CD14-positive monocyte (primary cell): ENCODE data around the gene RBP5. TPM values are rescaled to one million over a fixed set of nuclear protein-coding genes. Genes with fewer than 3 reads are reported as not detected.

Experiments used
- DNase-seq, 3 donors: peaks; one replicate each; pipeline ENCODE4 v3.0.0-alpha.2; 2011 to 2022
- H2AFZ ChIP-seq: 2 replicates; pipeline ENCODE4 v1.6.0; 2012; ENCODE audit warnings: mild to moderate bottlenecking, low read depth, low read length, inconsistent platforms; ENCODE audit not compliant: insufficient read depth, poor library complexity, severe bottlenecking
- H3K27ac ChIP-seq, 2 donors: 1 replicate in 1 of 2; 2 replicates in 1 of 2; pipeline ENCODE4 v1.5.1; 2012 to 2013; ENCODE audit warnings: low read length in 2 of 2, control low read depth in 1 of 2, inconsistent platforms in 1 of 2, low read depth in 1 of 2, mild to moderate bottlenecking in 1 of 2
- H3K27me3 ChIP-seq, 2 donors: one replicate each; pipeline versions ENCODE4 v1.6.0 to v1.6.1; 2011 to 2013; ENCODE audit warnings: low read length in 2 of 2; ENCODE audit not compliant: control insufficient read depth in 2 of 2, insufficient read depth in 2 of 2
- H3K36me3 ChIP-seq, 2 donors: replicated peaks in 1 of 2; 1 replicate in 1 of 2; 2 replicates in 1 of 2; pipeline versions ENCODE4 v1.5.1 to v1.6.1; 2012 to 2013; ENCODE audit warnings: low read length in 2 of 2, control low read depth in 1 of 2, inconsistent platforms in 1 of 2, mild to moderate bottlenecking in 1 of 2; ENCODE audit not compliant: insufficient read depth in 2 of 2, control insufficient read depth in 1 of 2
- H3K4me1 ChIP-seq, 2 donors: 1 replicate in 1 of 2; 2 replicates in 1 of 2; pipeline versions ENCODE4 v1.5.1 to v1.6.1; 2012 to 2013; ENCODE audit warnings: low read length in 2 of 2, control low read depth in 1 of 2, inconsistent platforms in 1 of 2, mild to moderate bottlenecking in 1 of 2, moderate library complexity in 1 of 2; ENCODE audit not compliant: insufficient read depth in 2 of 2, control insufficient read depth in 1 of 2
- H3K4me2 ChIP-seq: replicated peaks from 2 replicates; pipeline ENCODE3; 2012; ENCODE audit warnings: low read length, moderate library complexity, mild to moderate bottlenecking; ENCODE audit not compliant: poor library complexity, severe bottlenecking; ENCODE audit errors: extremely low read depth
- H3K4me3 ChIP-seq, 3 experiments: fragments of 200-600 bp in 1 of 3; sonication (generic) in 1 of 3; replicated peaks in 1 of 3; 1 replicate in 2 of 3; 2 replicates in 1 of 3; pipeline ENCODE4 v1.5.1; 2011 to 2013; ENCODE audit warnings: low read length in 3 of 3, mild to moderate bottlenecking in 3 of 3, control low read depth in 2 of 3, low read depth in 2 of 3, inconsistent platforms in 1 of 3, moderate library complexity in 1 of 3
- H3K79me2 ChIP-seq: 2 replicates; pipeline ENCODE4 v1.6.0; 2012; ENCODE audit warnings: mild to moderate bottlenecking, control low read depth, inconsistent platforms, low read length, moderate library complexity; ENCODE audit not compliant: insufficient read depth
- H3K9ac ChIP-seq: 2 replicates; pipeline ENCODE4 v1.6.0; 2017; ENCODE audit warnings: low read length, mild to moderate bottlenecking; ENCODE audit not compliant: insufficient read depth, poor library complexity, severe bottlenecking
- H3K9me3 ChIP-seq, 2 donors: replicated peaks in 1 of 2; 1 replicate in 1 of 2; 2 replicates in 1 of 2; pipeline versions ENCODE4 v1.5.1 to v1.6.1; 2012 to 2013; ENCODE audit warnings: low read length in 2 of 2, control low read depth in 1 of 2; ENCODE audit not compliant: control insufficient read depth in 1 of 2, insufficient read depth in 1 of 2
- H4K20me1 ChIP-seq: 2 replicates; pipeline ENCODE4 v1.6.0; 2012; ENCODE audit warnings: mild to moderate bottlenecking, low read length, control low read depth, moderate library complexity; ENCODE audit not compliant: insufficient read depth
- H3K27ac Mint-ChIP-seq, 7 donors: one replicate each; pipeline ENCODE4 v1.8.0; 2020; ENCODE audit warnings: mild to moderate bottlenecking in 7 of 7, mixed read lengths in 7 of 7, moderate library complexity in 6 of 7, inconsistent platforms in 2 of 7
- H3K27me3 Mint-ChIP-seq, 3 donors: one replicate each; pipeline ENCODE4 v1.8.0; 2021 to 2022; ENCODE audit warnings: low read depth in 3 of 3, mild to moderate bottlenecking in 3 of 3, mixed read lengths in 3 of 3, moderate library complexity in 3 of 3, inconsistent platforms in 1 of 3
- H3K36me3 Mint-ChIP-seq, 2 donors: one replicate each; pipeline ENCODE4 v1.8.0; 2020; ENCODE audit warnings: mixed read lengths in 2 of 2, inconsistent platforms in 1 of 2, mild to moderate bottlenecking in 1 of 2
- H3K4me1 Mint-ChIP-seq: one replicate; pipeline ENCODE4 v1.8.0; 2020; ENCODE audit warnings: mild to moderate bottlenecking, mixed read lengths
- H3K4me3 Mint-ChIP-seq, 2 donors: one replicate each; pipeline ENCODE4 v1.8.0; 2020; ENCODE audit warnings: mild to moderate bottlenecking in 2 of 2, mixed read lengths in 2 of 2, moderate library complexity in 1 of 2
- H3K9me3 Mint-ChIP-seq, 7 donors: one replicate each; pipeline ENCODE4 v1.8.0; 2020 to 2022; ENCODE audit warnings: mixed read lengths in 7 of 7, mild to moderate bottlenecking in 6 of 7, moderate library complexity in 6 of 7, inconsistent platforms in 2 of 7
- CTCF ChIP-seq: fragments of 200-600 bp; IDR thresholded peaks from one replicate; pipeline ENCODE4 v1.8.0; 2022; ENCODE audit warnings: antibody characterized with exemption, mild to moderate bottlenecking
- WGBS: methylation state at CpG from one replicate; pipeline ENCODE4 v1.1.5; 2013; ENCODE audit warnings: missing lambda C conversion rate; ENCODE audit not compliant: insufficient coverage; 5-methylcytosine and 5-hydroxymethylcytosine counted together
- intact Hi-C, 2 donors: fragments of 100-400 bp; cut with micrococcal nuclease; formaldehyde crosslinking; loops; one replicate each; pipeline versions ENCODE4 v1.15.0 to v1.15.1; 2023
- polyA plus RNA-seq, 3 donors: library from polyadenylated mRNA; depleted of rRNA in 1 of 3; unstranded in 2 of 3; stranded (reverse) in 1 of 3; fragments of 300-500 nt in 2 of 3; fragments of >200 nt in 1 of 3; fragmentation: Illumina TruSeq in 2 of 3; gene quantifications; 1 replicate in 2 of 3; 2 replicates in 1 of 3; pipeline ENCODE4 v1.2.3, GENCODE V29; 2012 to 2021

The RBP5 gene
- polyA plus RNA-seq, 3 donors = not detected

GRCh38 chr12:7143564-7143963 is 14.9 kb upstream of the RBP5 start:
- Mint-ChIP-seq H3K9me3 (peaks cover 0 to 5% (median 0%) of the 10 kb centered on the region in 7 donors), H3K27me3 (peaks cover 0 to 2% (median 1%) of the 10 kb centered on the region in 3 donors), H3K4me1 (peaks cover 4% of the 10 kb centered on the region), H3K36me3 (peaks cover 28 to 47% of the 10 kb centered on the region in 2 donors), H3K27ac (no peak overlapping the region), H3K4me3 (no peak overlapping the region)
- Histone ChIP-seq H3K36me3 (peaks cover 0 to under 1% of the 10 kb centered on the region in 2 donors), H3K9ac (no peak overlapping the region), H3K79me2 (no peaks in the 10 kb centered on the region), H2AFZ (no peak overlapping the region), H3K4me3 (no peak overlapping the region), H4K20me1 (no peaks in the 10 kb centered on the region), H3K9me3 (no peaks in the 10 kb centered on the region), H3K27ac (no peak overlapping the region), H3K27me3 (no peaks in the 10 kb centered on the region), H3K4me1 (no peaks in the 10 kb centered on the region), H3K4me2 (no peak overlapping the region)
- TF ChIP-seq CTCF = no peak
- DNase-seq = no peak
- 97% methylated on average over 7 of the region's 7 CpGs for WGBS
- intact Hi-C loops = loop anchor here in 1 of 2 donors (5.0 to 10.0 kb wide), 2 partner anchors 311 to 494 kb away; no protein-coding TSS in a partner anchor

- Histone ChIP-seq H4K20me1 (no peaks in the 10 kb centered on the region), H2AFZ (no peak overlapping the region), H3K4me2 (no peak overlapping the region), H3K9me3 (no peaks in the 10 kb centered on the region), H3K27ac (no peak overlapping the region), H3K9ac (no peak overlapping the region), H3K4me3 (no peak overlapping the region), H3K36me3 (no peaks in the 10 kb centered on the region), H3K4me1 (peaks cover 0 to under 1% of the 10 kb centered on the region in 2 donors), H3K27me3 (no peaks in the 10 kb centered on the region), H3K79me2 (no peaks in the 10 kb centered on the region)
- Mint-ChIP-seq H3K36me3 (peaks cover 26 to 43% of the 10 kb centered on the region in 2 donors), H3K9me3 (peaks cover 0 to 5% (median 0%) of the 10 kb centered on the region in 7 donors), H3K4me1 (peaks cover 7% of the 10 kb centered on the region), H3K4me3 (no peak overlapping the region), H3K27me3 (peaks cover 0 to 1% (median under 1%) of the 10 kb centered on the region in 3 donors), H3K27ac (peak overlapping the region in 1 of 7 donors; percentile 26)
- 99% methylated on average over 15 of the region's 18 CpGs for WGBS
- intact Hi-C loops = loop anchor here in 1 of 2 donors (5.0 to 10.0 kb wide), 2 partner anchors 312 to 494 kb away; no protein-coding TSS in a partner anchor
- no peak for DNase-seq
- TF ChIP-seq CTCF = no peak
Observed at GRCh38 chr12:7142809-7143465, 14.2 kb upstream of the RBP5 start.
